Urothelium cell line (cell line): ENCODE data around the gene SLC6A11.

Experiments used
- DNase-seq: peaks from one replicate; pipeline ENCODE4 v3.0.0; 2011; ENCODE audit warnings: low spot score, mixed read lengths
- FAIRE-seq: peaks from 2 replicates; lab custom pipeline; 2011; peaks lifted over from hg19 to GRCh38; lab: Jason Lieb, UNC

SLC6A11 gene

DNA sequence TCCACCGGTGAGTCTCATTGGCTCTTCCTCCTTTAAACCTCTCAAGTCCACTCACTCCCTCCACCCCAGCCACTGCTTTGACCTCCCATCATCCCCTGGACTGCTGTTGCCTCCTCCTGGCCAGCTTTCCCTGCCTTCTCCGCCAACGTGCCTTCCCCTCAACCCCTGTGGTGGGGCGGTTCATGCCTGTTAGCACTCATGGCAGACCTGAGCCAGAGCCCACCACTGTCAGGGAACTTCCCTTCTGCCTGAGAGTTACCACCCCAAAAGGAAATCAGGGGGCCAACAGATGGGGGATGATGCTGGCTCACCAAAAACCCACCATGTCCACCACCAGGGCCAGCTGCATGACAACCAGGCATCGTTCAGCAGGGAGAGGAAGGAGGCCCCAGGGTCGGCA lies 132.3 kb downstream of the SLC6A11 start:
- DNase-seq, result no peak
- no peak for FAIRE-seq

DNA sequence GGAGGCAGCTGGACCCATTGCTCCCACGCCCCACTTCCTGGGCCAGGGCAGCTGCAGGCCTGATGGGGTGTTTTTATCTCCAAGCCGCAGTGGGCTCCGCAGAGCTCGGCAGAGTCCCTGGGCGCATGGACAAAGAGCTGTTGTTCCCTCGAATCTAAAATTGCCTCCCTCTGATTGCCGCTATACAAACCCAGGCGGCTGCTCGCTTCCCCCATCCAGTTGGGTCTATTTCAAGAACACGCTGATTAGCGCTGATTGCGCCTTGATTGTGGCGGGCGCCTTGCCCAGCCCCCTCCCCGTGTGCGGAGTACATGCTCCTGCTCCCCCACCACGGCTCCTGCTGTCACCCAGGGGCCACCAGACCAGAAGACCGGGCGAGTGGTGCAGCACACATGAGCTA lies 133.2 kb downstream of the SLC6A11 start:
- FAIRE-seq (no peak), DNase-seq (no peak)

DNA sequence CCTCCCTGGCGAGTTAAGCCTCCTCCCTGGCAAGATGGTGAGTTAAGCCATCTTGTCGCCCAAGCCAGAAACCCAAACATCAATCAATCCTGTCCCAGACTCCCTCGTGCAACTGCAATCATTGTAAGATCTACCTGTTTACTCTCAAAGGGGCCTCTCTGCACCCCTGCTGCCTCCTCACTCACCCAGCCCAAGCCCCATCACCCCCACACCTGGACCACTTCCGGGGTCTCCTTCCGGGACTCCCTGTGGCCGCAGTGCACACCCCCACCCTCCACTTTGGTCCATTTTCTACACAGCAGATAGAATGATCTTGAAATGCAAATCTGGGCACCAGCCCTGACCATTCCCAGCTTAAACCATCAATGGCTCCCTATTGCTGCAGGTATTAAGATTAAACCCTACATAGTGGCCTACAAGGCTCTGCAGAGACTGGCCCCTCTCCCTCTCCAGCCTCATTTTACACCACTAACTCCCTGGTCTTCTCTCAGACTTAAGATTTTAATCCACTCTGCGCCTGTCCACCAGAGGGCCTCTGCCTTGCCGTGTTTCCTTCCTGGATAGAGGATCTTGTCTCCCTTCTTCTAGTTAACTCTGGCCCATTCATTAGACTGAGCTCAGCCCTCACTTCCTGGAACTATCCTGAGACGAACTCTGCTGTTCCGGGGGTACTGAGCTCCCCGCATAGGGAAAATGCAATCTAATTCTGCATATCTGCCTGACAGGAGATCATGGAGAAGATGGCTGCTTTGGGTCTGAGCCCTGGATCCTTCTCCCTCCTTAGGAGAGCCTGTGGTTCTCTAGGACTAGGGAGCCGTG lies 134.7 kb downstream of the SLC6A11 start:
- peak; percentile 56 for DNase-seq
- no peak for FAIRE-seq

DNA sequence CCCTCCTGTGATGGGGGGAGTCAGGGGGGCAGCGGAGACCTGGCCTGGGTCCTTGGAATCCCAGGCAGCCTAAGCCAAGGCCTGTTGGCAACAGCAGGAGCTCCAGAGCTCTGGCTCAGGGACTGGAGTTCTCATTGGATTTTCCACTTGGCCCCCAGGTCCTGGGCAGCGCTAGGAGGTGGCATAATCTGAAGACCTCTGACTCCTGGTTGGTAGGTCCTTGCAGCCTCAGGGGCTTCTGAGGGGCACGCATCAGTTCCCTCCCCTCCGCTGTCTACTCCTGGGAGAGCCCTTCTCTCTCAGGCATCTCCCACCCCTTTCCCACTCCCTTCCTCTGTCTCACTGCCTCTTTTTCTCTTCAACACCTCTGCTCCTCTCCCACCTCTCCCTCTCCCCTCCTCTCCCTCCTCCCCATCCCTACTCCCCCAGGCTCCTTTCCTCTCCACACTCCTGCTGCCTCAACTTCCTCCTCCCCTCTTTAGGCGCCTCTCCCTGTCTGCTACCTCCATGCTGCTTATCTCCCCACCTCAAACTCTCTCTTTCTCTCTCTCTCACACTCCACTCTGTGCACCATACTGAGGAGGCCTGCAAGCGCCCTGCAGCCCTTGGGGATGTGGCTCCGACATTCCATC lies 135.4 kb downstream of the SLC6A11 start:
- FAIRE-seq (no peak), DNase-seq (no peak)

DNA sequence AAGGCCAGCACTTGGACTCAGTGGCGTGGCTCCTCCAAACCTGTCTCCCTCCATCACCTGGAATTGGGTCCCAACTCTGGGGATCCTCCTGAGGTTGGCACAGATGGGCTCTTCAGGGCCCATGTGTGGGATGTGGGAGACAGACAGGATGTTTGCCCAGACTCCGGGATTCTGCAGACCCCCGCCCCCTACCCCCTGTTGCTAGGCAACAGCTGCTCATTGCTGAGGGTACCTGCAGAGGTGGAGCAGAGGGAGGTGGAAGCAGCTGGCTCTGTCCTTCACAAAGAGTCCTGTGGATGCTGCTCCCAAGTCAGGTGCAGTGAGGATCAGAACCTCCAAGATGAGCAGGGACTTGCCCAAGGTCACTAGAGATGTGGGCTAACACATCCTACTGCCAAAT lies 136.5 kb downstream of the SLC6A11 start:
- FAIRE-seq (no peak), DNase-seq (no peak)

DNA sequence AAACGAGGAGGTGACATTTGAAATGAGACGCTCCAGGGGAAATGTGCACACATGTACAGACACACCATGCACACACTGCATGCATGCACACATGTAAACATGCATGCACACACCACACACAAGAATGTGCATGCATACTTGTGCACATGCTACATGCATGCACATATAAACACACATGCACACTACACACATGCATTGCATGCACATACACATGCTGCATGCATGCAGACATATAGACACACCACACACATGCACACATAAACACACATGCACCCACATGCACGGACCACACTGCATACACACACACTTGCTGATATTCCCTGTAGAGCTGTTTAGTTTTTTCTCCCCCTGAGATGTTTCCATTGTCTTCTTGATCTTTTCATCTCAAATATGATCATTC lies 138.7 kb downstream of the SLC6A11 start:
- DNase-seq, result no peak
- peak; percentile 98 for FAIRE-seq

DNA sequence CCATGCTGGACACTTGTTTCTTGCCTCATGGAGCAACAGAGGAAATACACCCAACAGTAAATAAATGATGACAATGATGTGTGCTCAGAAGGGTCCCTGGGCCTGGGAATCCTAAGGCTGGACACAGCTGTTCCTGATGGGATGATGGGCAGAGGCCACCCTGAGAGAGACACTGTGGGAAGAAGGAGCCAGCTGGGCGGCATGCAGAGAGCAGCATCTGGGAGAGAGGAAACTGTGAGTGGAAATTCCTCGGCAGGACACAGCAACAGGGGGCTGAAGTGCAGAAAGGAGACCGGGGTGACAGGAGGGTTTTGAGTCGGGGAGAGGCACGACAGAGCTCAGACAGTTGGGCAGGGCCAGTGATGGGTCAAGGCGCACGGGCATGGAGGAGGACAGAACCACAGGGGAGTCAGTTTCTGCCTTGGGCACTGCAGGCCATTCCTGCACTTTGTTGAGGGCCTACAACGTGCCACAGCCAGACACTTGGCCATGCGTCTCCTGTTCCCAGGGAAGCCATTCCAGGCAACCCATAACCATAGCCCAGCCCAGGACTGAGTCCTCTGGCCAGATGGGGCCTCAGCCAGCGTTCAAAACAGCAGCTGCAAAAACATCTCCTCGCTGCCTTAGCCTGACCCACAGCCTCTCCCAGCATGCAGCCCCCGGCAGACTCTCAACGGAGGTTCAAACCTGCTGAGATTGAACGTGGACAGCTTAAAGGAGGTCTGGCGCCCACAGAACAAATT lies 139.9 kb downstream of the SLC6A11 start:
- DNase-seq (no peak), FAIRE-seq (no peak)

DNA sequence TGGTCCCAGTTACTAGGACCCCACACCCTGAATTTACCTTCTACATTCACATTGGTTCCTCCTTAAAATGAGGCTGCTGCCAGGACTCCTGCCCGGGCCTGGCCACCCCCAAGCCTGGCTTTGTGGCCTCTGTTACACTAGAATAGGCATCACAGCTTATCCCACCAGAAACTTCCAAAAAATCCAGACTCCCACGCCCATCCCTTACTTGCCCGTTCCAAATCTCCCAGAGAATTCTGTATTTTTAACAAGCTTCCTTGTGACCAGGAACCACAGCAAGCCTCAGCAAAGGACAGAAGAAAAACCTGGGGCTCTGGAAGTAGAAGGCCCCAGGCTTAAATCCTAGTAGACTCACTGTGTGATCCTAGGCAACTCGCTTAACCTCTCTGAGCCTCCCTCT lies 140.5 kb downstream of the SLC6A11 start:
- FAIRE-seq (no peak), DNase-seq (no peak)

DNA sequence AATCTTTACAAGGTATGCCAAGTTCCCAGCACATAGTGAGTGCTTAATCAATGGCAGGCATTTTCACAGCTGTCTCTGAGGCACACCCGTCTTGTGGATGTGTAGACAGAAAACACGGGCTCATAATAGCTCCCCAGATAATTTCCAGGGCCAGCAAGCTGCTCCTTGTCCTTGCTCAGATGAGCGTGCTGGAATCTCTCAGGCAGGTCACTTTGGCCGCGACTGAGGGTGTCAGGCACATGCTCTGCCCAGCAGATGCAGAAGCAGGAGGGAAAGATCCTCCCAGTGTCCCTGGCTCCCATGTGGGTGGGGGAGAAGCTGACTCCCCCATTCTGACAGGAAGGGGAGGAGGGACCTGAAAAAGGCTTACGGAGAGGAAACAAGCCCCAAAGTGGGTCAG lies 141.0 kb downstream of the SLC6A11 start:
- DNase-seq (no peak), FAIRE-seq (no peak)

DNA sequence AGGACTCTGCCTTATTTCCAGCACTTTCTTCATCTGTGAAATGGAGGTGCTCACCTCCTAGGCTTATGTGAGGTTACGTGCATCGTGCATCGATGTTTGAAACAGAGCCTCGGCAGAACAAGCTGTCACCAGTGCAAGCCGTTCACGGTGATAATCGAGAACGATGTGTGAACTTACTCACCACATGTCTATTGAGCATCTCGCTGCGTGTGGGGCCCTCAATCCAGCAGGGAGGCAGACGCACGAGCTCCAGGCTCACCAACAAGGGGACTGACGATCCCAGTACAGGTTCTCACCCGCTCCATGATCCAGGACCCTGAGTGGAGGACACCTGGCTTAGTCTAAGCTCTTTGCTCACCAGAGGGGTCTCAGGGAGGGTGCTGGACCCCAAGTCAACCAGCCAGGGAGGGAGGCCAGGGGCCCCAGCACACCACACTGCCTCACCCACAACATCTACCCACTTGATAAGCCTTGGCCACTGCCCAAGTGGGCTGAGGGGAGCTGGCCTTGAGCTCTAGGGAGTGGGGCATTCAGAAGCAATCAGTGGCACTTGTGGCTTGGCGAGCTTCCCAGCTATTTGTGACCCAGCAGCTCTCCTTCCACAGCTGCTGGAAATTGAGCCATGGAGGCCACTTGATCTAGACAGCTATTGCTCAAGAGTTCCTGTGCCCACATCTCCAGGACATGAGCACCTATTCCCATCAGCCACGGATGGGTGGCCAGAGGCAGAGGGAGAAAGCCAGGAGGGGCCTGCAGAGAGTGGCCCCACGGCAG lies 142.1 kb downstream of the SLC6A11 start:
- DNase-seq (peak; percentile 69), FAIRE-seq (peak; percentile 5)

DNA sequence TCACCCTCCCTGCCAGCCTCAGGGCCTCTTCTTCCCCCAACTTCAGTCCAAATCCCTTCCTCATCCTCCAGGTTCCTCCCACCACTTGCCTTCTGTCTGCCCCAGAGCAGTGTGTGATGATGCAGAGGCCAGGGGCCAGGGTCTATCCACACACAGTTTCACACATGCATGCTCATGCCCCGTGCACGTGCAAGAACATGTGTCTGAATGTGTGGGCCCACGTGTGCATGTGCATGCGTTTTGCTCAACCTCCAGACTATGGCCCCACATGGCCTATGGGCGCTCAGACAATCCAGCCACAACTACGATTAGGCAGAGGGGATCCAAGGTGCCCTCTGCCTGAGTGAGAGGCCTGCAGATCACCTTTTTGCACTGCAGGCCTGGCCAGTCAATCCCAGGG lies 144.2 kb downstream of the SLC6A11 start:
- FAIRE-seq (no peak), DNase-seq (no peak)

DNA sequence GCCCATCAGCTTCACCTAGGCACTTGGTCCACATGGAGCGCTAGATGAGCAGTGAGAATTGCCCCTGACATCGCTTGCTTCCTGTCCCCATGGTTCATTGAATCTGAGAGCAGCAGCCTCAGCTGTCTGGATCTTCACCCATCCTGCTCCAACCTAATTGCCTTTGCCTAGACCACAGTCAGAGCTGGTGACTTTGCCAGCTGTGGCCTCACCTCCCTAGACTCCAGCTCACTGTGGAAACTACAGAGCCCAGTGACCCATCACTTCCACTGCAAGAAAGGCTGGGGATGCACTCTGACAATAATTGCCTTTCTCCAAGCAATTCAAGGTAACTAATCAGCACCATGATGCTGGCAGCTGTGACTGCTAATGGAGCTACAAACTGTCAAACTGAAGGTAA lies 145.9 kb downstream of the SLC6A11 start:
- no peak for DNase-seq
- FAIRE-seq, result no peak

DNA sequence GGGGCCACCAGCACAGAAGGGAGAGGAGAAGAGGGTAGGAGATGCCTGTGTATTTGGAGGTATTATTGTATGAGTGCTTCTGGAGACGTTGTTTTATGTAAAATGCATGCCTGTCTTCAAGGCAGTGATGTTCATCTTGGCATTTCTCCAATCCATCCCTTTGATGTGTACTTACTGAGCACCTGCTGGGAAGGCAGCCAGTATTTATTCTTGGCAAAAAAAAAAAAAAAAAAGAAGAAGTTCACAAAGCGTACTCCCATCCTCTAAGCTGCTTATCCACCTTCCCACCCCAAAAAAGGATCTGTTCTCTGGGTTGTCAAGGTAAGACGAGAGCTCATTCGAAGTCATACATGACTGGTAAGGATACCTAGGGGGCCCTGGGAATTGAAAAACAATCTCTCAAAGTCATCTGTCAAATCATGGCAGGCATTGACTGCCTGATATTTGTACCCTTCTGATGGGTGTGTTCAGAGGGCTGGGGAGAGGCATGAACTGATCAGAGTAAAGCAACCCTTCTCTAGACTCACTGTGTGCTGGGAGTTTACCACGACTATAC lies 146.5 kb downstream of the SLC6A11 start:
- FAIRE-seq (no peak), DNase-seq (peak; percentile 55)

DNA sequence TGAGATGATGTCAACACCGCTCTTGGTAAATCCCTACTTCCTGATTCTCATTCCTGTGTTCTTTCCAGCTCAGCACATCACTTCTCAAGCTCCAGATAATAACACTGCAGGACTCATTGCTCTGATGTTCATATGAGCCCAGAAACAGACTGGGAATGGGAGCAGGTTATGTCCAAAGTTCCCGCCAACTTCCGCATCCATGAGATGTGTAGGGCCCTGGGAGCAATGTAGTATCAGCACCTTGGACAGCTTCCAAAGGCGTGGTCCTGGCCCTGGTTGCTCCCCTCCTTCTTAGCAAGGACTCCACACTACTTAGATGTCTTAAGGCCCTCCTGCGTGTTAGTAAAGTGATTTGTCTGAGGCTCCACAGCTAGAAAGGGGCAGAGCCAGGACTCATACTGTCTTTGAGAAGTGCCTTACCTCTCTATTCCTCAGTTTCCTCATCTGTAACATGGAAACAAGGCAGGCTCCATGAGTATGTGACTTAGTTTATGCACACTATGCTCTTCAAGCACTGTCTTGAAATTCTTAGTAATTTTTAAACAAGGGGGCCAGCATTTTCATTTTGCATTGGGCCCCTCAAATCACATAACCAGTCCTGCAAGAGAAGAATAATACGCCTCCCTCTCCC lies 148.6 kb downstream of the SLC6A11 start:
- DNase-seq, result peak; percentile 52
- FAIRE-seq, result no peak

DNA sequence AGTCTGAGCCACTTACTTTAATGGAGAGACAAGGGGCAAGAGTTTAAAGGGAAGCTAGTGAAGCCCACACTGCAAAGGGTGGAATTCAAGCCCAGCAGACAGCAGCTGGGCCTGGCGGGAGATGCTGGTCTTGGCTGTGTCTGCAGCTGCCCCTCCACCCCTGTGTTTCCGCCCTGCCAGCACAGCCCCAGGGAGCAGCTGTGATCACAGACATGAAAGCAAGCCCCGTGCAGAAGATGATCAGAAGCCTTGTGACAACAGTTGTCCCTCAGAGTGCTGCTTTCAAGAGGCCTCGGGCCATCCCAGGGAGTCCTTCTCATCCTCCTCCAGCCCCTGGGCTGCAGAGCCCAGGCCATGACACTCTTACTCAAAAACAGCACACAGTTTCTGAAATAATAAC lies 152.4 kb downstream of the SLC6A11 start:
- FAIRE-seq (no peak), DNase-seq (no peak)

DNA sequence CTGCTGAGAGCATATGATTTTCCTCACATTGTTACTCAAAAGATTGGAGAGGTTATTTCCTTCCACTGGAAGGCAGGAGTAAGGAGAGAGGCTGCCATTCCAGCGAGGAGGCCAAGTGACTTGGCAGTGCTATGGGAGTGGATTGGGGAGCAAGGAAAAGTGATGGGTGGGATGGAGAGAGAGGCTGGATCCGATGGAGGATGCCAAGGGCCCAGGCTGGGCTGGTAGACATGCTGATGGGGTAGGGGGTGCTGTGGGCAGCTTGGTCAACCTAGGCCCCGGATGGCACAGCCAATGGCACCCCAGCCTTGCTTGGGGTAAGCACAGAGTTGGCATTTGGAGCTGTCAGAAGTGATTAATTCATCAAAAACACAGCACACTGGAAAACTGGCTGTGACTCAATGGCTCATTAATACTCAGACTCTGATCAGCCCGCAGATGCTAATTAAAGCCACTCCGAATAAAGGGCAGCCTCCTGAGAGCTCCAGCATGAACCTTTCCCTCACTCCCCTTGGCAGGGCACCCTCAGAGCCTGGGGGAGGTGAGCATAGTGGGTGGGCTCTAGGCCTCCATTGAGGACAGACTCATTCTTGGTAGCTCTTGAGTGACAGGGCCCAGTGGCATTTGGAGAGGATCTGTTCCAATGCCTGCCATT lies 154.4 kb downstream of the SLC6A11 start:
- FAIRE-seq (no peak), DNase-seq (no peak)

DNA sequence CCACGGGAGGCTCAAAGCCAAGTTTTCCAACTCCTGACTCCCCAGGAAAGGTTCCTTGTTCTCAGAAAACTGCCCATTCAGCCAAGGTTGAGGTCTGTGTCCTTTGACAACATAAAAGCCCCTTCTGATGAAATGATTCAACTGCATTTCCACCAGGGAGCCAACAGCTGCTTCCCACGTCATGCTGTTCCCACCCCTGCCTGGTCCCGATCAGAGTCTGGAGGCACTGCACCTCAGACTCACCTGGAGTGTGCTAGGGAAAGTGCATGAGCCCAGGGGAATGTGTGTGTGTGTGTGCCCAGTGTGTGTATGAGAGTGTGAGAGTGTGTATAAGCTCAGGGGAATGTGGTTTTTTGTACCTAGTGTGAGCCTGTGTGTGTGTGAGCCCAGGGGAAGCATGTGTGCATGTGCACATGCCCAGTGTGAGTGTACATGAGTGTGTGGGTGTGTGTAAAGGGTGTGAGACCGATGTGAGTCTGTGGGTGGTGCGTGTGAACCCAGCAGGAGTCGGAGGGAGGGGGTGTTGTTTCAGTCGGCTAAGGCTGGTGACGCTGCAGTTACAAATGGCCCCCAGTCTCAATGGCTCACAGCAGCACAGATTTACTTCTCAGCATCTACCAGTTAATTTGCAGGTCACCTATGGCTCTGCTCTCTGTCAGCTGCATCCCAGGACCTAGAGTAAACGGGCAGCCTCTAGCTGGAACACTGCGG lies 156.2 kb downstream of the SLC6A11 start:
- DNase-seq (no peak), FAIRE-seq (peak; percentile 9)

DNA sequence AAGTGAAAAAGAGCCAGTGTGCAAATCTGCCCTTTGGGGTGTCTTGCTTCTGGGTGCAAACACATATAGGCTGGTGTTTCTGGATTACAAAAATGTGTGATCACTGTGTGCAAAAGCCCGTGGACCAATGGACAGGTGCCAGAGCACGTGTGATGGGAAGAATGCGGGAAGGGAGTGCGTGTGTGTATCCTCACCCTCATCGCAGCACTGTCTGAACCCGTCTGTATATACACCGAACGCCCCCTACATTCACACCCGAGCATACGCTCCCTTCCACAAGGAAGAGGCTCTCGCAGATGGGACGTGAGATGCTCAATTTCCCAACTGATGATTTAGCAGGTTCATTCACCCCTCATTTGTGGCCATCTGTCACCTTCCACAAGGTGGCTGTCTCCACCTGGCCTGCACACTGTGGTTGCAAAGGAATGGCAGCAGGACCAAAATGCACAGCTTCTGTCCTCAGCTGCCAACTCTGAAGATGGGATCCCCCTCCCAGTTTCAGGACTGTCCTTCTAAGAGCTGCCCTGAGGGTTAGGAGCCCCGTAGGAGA lies 157.1 kb downstream of the SLC6A11 start:
- FAIRE-seq (no peak), DNase-seq (no peak)

DNA sequence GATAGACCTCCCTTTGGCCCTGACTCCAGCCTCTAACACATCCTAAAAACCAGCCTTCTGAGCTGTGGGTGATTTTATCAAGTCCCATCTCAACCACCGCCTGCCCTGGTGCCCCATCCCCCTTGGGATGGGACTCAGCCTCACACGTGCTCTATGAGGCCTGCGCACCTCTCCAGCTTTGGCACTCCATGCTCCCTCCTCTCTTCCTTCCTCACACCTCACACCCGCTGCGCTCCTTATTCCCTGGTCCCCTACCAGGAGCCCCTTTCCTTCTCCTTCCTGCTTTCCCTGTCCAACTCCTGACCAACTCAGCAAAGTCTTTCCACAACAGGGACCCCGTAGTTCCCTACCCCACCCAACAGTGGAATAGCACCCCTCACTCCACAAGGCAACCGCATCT lies 158.1 kb downstream of the SLC6A11 start:
- DNase-seq (no peak), FAIRE-seq (no peak)
